Measurements from ENCODE around the gene RUFY4.

Gene RUFY4, protein sequence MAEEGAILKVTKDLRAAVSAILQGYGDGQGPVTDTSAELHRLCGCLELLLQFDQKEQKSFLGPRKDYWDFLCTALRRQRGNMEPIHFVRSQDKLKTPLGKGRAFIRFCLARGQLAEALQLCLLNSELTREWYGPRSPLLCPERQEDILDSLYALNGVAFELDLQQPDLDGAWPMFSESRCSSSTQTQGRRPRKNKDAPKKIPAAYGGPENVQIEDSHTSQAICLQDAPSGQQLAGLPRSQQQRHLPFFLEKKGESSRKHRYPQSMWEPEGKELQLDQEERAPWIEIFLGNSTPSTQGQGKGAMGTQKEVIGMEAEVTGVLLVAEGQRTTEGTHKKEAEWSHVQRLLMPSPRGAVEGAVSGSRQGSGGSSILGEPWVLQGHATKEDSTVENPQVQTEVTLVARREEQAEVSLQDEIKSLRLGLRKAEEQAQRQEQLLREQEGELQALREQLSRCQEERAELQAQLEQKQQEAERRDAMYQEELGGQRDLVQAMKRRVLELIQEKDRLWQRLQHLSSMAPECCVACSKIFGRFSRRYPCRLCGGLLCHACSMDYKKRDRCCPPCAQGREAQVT

GRCh38 chr2:218068721-218069334 is at the start of gene RUFY4:
Gene RUFY4 (plus strand): TSS chr2:218069253. CDS start chr2:218070606, 1,353 bp downstream.
- peak in 3 of 4 experiments; percentile 9 to 41 (median 35) for DNase-seq

DNA sequence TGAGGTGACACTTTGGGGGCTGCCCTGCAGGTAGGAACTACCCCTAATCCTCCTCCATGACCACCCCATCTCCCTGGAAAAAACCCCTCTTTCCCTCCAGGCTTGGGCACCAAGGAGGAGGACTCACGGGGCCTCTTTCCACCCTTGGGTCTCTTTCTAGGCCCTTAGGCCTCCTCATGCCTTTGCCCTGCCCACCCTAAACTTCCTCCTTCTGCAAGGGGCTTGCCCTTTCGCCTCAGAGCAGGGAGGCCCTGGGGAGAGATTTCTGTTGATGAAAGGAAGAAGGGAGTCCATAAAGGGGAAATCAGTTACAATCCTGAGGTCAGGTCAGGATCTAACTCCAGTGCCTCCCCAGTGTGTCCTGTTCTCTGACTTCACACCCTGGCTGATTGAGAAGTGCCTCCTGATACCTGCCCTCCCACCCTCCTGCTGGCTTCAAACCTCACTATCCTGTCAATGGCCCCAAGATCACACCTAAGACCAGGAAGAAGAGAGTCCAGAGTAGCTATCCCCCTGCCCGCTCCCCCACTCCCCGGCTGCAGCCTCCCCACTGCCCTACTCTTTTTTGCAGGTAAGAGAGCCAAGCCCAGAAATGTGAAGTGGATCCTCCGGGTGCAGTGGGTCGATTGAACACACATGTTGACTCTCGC is 49.5 kb upstream of the RUFY4 start:
- no peak for DNase-seq

DNA sequence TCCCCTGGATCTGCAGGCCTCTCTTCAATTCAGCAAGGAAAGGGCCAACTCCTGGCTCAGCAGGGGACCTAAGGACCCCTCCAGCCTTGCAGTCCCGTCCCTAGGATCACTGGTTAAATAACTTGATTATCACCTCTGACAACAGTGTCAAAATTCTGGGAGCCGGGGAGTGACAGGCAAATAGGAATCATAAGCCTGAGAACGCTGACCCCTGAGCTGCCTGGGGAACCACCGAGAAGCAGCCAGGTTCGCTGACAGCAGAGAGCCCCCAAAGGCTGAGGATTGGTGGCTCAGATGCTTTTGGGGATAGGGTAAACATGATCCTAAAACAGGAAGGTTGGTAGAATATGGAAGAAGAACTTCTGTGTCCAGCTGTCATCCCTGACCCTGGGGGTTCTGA is 48.8 kb upstream of the RUFY4 start:
- no peak for DNase-seq

- DNase-seq, result no peak
Measured at GRCh38 chr2:218020966-218021535, 48.0 kb upstream of the RUFY4 start.

GRCh38 chr2:218021536-218022071 is 47.4 kb upstream of the RUFY4 start:
- DNase-seq, result no peak

GRCh38 chr2:218022131-218022850 is 46.8 kb upstream of the RUFY4 start:
- no peak for DNase-seq

DNA sequence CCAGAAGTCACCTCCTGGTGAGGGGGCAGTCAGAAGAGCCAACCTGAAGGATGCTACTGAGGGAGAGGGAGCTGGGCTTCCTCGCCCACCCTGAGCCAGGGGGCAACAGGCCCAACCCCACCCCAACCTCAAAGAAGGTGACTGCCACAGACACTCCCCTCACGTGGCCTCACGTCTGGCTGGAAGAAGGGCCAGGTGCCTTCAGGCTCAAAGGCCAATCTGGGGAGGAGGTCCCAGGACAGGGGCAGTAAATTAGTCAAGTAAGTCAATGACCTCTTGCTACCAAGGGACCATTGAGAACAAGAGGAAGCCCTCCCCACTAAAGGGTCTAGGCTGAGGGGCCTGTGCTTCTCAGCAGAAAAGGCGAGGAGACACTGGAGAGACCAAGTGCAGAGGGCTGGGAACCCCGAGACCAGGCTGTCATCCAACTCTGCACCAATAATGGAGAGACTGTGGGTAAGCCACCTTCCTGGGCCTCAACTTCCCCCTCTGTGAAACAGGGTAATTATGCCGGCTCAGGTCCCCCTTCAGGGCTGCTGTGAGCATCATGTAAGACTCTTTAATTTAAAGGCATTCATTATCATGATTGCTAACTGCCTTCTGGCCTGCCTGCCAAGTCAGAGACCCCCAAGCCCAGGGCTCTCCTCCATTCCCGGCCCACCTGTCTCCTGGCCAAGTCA is 46.1 kb upstream of the RUFY4 start:
- DNase-seq, result no peak

DNA sequence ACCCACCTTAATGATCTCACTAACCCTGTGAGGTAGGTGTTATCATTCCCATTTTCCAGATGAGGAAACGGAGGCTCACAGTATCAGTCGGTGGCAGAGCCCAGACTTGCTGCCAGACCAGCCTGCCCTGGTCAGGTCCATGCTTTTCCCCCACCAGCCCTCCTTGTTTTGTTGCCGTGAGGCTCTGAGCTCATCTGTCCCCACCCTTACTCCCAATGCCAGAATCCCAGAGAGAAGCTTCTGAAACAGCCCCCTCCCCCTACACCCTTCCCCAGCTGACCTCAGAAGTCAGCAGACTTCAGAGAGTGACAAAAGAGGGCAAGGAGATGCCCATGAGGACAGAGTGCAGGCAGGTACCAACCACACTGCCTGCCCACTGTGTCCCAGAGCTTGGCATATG is 45.4 kb upstream of the RUFY4 start:
- DNase-seq, result no peak

DNA sequence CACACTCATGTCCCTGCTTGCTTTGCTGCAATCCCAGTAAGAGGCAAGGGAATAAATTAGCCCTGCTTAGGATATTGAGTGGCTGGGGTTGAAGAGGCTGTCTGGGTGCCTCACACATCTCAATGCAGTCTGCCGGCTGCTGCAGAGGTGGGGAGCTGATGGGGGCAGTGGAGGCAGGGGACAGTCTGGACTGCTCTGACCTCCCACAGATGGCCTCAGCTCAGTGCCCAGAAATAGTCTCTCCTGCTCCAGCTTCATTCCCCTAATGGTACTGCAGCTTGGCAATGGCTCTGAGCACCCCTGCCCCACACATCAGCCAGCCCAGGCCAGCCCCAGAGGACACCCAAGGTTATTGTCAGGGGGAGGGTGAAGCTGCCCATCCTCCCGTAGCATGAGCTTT is 44.7 kb upstream of the RUFY4 start:
- DNase-seq, result no peak

GRCh38 chr2:218024871-218025270 is 44.2 kb upstream of the RUFY4 start:
- DNase-seq, result no peak

- no peak for DNase-seq
Measured at GRCh38 chr2:218026244-218026643, 42.8 kb upstream of the RUFY4 start.

GRCh38 chr2:218026676-218027425 is 42.2 kb upstream of the RUFY4 start:
- no peak for DNase-seq

DNA sequence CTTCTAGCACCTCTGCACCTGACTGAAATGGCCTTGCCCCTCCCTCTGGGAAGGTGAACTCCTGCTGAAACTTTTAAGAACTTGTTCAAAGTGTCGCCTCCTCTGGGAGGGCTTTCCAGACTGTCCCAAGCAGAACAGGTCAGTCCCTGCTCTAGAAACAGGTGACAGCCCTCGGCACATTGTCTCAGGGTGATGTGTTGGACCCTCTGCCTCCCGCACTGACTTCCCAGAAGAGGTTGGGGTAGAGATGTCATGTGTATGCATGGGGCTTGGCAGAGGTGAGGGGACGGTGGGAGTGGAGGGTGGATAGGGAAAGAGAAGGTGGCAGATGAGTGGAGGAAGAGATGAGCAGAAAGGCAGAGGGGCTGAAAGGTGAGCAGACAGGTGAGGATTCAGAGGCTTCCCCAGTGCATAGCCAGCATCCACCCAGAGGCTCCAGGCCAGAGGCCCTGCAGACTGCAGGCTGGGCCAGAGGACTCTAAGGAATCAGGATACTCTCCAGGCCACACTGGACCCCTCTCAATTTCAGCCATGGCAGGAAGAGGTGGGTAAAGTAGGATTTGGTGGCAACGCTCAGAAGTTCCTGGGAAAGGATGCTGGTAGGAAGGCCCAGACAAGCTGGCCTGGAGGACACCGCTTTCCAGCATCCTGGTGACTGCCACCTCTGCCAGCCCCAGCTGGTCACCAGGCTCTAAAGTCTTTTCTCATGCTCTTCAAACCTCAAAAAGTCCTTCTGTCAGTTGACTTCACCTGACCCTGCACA is 41.4 kb upstream of the RUFY4 start:
- DNase-seq, result no peak

GRCh38 chr2:218028189-218028495 is 40.9 kb upstream of the RUFY4 start:
- DNase-seq, result no peak

DNA sequence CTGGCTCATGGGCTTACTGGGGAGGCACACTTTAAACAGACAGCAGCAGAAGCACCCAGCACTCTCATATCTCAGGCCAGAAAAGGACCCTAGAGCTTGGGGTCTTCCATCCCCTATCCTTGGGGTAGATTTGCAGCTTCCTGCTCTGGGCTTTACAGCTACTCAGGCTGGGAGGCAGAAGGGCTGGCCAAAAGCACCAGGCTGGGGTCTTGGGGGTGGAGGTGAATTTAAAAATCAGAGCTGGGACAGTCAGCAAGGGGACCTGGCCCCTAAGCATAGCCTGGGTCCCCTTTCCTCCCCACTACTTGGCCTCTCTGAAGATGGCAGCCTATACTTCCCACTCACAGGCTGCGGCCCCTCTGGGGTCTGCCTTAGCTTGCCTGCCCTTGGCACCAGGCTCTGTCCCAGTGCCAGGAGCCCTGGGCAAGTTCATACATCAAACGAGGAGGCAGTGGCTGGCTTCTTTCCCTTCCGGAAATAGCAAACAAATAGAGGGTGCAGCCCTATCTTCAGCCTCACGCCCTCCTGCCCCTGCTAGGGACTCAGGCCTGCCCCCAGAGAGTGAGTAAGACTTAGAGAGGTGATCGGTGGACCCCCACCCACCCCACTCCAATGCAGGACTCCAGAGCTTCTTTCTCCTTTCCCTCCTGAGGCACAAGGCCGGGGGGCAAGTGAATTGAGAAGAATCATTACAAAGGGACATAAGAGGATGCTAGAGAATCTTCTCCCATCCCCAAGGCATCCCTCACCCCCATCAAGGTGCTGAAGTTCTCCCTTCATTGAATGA is 40.3 kb upstream of the RUFY4 start:
- no peak for DNase-seq

DNA sequence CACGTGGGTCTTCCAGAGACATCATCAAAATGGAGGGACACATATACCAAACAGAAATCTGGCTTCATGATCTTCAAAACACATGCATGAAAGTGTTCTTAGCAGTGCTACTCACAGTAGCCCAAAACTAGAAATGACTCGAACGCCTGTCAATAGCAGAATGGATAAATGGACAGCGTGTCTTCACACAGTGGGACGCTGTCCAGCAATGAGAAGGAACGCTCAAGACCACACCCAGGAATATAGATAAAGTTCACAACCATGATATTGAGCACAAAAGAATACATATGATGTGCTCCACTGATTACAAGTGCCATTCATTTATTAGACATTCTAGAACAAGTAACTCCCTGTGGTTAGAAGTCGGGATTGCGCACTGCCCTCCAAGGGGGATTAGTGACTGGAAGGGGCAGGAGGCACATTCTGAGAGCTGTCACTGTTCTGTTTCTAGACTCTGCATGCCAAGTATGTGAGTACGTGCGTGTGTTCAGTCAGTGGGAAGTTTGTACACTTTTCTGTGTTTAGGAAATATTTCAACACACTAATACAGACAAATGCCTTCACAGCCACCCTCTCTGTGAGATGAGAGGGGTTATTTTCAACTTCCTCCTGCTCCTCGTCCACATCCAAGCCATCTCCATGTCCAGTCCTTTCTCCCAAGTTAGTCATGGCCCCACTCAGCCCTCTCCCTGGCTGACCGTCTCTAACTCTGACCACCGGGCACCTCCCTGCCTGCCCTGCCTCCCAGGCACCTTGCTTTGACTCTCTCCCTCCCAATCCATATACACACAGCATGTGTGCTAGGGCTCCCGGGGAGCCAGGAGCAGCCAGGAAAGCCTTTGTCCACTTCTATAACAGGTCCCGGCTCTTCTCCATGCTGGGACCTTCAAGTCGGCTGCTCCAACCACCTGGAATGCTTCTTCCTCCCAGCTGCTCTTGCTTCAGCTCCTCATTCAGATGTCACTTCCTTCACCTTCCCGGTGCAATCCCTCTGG is 39.4 kb upstream of the RUFY4 start:
- no peak for DNase-seq

DNA sequence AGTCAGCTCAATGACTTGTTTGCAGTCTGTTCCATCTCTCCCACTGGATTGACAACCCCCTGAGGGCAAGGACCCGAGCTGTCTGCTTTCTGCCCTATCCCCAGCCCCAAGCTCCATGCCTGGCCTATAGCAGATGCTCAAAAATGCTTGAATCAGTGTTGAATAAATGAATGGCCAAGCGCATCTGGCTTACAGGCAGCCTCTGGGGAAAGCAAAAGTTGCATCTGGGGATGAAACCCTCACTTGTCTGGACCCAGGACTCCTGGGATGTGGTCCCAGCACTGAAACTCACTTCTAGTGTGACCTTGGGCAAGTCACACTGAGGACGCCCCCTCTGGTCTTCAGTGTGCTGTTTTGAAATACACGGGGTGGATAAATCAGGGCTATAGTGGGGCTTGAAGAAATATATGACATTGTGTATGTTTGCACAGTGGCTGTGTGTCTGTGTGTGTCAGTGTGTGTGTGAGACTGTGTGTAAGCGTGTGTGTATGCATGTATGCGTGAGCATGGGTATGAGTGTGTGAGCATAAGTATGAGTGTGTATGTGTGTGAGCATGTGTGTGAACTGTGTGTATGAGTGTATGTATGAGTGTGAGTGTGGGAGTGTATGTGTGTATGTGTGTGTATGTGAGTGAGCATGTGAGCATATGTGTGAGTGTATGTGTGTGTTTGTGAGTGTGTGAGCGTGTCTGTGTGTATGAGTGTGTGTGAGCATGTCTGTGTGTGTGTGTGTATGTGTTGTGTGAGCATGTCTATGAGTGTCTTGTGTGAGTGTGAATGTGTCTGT is 38.5 kb upstream of the RUFY4 start:
- DNase-seq, result no peak
